Measurements from ENCODE around the gene AGMO.

GRCh38 chr7:15279640-15280039 lies 282.2 kb downstream of the AGMO start:
- TF ChIP-seq CTCF (conservative IDR thresholded peaks at IDR 0.05; ENCODE audit: low read depth in 2 of 2) (no peak), EZH2phosphoT487 (IDR thresholded peaks at IDR 0.05; ENCODE audit: unreplicated experiment) (no peak), REST (IDR thresholded peaks at IDR 0.05; ENCODE audit: unreplicated experiment) (no peak), EZH2 (IDR thresholded peaks at IDR 0.05; ENCODE audit: low read depth, unreplicated experiment) (no peak), JUNB (IDR thresholded peaks at IDR 0.05; ENCODE audit: unreplicated experiment) (no peak), POLR2AphosphoS5 (IDR thresholded peaks at IDR 0.05; ENCODE audit: low read depth) (no peak), CREB1 (CRISPR knock-in tag; IDR thresholded peaks at IDR 0.05; ENCODE audit: low read depth) (no peak), ZNF114 (CRISPR knock-in tag; IDR thresholded peaks at IDR 0.05) (no peak), ZNF331 (CRISPR knock-in tag; IDR thresholded peaks at IDR 0.05; ENCODE audit: low read depth) (no peak), ETS1 (IDR thresholded peaks at IDR 0.05) (no peak), STAT1 (IDR thresholded peaks at IDR 0.05; ENCODE audit: unreplicated experiment) (no peak), NANOG (IDR thresholded peaks at IDR 0.05; ENCODE audit: borderline replicate concordance) (no peak), ZNF462 (CRISPR knock-in tag; IDR thresholded peaks at IDR 0.05) (no peak)
